Measurements from ENCODE around the gene VIT.

GRCh38 chr2:36808386-36809068 lies 112.0 kb downstream of the VIT start:
- no peak for TF ChIP-seq EZH2 (IDR thresholded peaks at IDR 0.05; ENCODE audit: low read length, unreplicated experiment)
- TF ChIP-seq CTCF (conservative IDR thresholded peaks at IDR 0.05; ENCODE audit: low read depth, low read length): no peak
